Hypothalamus (tissue), 51 donors: Measurements from ENCODE around the gene NCK1.

Experiments
- DNase-seq, 51 donors: peaks; one replicate each; lab custom pipeline; 2025; lab: John Stamatoyannopoulos, UW

Gene NCK1

DNA sequence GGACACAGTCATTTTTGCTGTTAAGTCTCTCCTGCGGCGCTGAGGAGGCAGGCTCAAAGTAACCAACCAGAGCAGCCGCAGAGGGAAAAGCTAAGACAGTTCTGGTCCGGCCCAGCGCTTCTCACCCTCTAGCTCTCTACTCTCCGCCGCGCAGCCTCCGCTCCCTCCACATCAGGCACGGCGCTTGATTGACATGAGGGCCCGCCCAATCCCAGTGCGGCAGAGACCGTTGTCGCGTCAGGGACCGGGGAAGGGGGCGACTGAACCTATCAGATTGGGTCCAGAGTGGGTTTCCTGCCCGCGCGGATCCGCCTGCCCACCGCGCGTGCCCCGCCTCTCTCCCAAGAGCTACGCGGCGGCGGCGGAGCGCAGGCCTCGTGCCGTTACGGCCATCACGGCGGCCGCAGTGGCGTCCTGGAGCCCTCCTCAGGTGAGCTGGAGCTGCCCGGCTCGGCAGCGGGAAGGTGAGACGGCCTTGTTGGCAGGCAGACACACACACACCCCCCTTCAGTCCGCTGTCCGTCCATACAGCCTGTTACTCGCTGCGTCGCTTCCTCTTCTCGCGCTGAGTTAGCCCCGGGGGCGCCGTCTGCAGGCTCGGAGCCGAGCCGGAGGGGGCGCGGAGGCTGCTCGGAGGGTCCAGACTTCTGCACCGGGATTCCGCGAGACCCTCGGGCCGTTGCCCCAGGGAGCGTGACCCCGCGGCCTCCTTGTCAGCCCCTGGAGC, at the start of gene NCK1:
NCK1 (plus strand) TSS at position 319 of the 727 bp plus-strand sequence. CDS start 65,794 bp downstream, outside the sequence.
- DNase-seq = peak; percentile 80 to 99 (median 97)

DNA sequence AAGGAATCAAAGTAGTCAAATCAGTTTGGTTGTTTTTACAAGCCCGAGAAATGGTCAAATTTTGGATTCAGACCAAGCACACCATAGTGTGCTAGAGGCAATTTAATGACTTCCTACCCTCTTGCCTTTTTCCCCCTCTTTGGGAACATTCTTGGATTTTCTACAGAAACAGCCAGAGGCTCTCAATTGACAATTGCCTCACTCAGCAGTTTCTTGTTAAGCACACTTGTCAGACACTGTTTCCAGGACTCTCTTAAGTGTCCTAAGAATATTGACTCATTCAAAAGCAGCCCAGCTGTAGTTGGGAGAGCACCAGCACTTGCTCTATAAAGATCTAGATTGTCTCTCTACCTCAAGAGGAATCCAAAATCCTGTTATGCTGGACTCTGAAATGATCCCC, 44.6 kb upstream of the NCK1 start:
- peak in 11 of 51 donors; percentile 2 to 44 (median 15) for DNase-seq

DNA sequence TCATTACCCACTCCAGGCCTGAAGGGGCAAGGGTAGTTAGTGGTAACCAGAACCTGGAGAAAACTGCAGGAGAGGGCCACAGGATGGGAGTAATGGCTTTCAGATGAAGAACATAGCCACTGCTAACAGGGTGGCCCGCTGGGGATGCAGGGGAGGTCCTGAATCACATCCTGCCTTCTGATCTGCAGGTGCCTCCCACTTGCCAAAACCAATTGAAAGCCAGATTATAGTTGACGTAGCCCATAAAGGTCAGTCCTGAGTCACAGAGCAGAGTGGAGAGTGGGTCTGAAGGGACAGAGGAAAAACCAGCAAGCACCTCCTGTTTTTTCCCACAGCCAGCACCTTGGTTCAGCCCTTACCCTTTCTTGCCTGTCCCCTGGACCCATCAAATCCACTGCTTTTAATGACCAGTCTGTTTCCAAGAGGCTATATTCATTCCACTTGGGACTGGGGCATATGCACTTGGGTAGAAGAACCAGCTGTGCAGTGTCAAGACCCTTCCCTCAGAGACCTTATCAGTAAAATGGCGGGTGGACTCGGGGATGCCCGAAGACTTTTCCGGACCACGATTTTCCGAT, 43.7 kb upstream of the NCK1 start:
- DNase-seq = peak in 22 of 51 donors; percentile 1 to 67 (median 26)

DNA sequence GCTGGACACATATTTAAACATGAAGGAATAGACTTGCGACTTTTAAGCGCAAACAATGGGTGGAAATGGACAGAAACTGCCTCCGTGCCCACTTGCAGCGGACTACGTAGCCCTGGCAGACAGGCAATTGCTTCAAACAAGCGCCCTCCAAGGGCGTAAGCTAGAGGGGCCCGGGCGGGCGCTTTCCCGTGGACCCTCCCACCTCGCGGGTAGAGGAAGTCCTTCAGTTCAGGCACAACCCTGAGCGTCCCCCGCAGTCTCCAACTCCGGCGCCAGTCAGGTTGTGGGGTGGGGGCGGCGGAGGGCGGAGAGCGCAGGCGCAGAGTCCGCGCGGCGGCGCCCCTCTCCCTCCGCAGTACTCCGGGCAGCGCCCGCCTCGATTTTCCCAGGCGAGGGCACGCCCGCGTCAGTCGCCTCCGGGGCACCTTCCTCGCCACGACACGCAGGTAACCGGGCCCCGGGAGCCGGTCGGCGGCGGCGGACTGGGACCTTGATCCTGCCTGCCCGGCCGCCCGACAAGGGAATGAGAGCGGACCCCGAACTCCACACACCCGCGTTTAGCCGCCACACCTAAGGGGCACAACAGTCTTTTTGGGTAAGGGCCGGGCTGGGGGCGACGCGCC, 43.1 kb upstream of the NCK1 start, which contains the start of gene SLC35G2:
SLC35G2 (plus strand) TSS at position 358 of the 623 bp plus-strand sequence. CDS start 35,335 bp downstream, outside the sequence.
- DNase-seq = peak in 49 of 51 donors; percentile 10 to 75 (median 48)

DNA sequence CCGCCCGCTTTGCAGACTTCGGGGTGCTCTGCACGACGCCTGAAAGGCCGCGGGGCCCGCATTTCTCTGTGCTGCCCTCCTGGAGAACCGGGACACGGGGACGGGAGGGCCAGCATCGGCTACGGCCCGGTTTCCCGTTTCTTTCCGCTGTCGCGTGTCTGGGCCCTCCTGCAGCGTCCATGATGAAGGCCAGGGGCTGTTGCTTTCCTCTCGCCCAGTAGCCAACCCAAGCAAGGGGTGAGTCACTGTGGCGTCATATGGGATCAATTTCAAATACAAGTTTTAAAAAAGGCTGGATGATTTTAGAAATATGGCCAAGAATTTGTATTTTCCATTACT, 42.6 kb upstream of the NCK1 start:
- peak in 23 of 51 donors; percentile 3 to 70 (median 29) for DNase-seq

DNA sequence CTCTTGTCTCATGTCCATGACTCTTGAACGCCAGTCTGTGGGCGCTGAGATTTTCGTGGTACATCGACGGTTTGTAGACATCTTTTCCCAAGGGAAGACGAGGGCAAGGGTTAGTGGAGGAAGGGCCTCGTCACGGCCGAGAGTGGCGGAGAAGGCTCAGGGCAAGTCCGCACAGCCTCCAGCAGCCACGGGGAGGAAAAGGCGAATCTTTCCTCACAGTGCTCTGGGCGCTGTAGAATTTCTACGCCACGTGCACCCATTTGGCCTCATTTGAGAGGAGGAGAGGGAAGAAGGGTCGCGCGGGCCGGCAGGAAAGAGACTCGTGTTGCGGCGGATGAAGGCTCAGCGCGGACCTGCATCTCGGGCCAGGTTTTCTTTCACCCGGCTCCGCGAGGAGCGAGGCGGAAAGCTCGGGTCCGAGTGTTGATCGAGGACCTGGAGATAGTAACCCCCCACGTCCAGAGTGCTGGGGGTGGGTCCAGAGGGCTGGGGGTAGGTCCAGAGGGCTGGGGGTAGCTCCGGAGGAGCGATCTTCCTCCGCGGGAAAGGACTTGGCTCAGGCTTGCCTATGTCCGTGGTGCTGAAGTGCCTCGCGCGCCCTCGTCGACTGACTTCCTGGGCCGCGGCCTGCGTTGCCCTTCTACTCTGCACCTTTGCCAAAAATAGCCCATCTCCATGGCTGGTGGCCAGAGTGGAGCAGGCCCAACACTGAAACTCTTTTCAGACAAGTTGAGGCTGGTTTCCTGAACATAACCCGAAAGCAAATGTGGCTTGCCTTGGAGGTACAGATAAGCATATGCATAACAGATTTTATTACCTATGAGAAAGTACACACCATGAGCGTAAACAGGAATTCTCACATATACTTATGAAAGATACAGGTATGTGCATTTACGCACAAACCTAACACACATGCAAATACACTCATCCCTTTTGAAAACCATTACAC, 42.0 kb upstream of the NCK1 start:
- DNase-seq = peak in 36 of 51 donors; percentile 3 to 63 (median 30)

DNA sequence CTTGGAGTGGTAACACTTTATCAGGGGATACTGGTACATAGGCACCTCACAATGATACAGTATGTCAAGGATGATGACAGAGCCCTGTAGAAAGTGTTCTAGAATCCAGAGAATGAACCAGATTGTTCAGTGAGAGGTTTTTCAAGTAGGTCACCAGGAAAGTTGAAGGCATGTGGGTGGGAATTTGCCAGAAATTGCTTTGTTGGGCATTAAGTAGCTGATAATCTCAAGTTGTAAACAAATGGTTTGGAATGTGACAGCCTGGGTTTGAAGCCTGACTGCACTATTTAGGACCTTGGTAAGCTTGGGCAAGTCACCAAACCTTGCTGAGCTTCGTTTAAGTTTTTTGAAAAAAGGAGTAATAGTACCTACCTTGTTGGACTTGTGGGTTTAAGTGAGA, 30.5 kb upstream of the NCK1 start:
- no peak for DNase-seq

DNA sequence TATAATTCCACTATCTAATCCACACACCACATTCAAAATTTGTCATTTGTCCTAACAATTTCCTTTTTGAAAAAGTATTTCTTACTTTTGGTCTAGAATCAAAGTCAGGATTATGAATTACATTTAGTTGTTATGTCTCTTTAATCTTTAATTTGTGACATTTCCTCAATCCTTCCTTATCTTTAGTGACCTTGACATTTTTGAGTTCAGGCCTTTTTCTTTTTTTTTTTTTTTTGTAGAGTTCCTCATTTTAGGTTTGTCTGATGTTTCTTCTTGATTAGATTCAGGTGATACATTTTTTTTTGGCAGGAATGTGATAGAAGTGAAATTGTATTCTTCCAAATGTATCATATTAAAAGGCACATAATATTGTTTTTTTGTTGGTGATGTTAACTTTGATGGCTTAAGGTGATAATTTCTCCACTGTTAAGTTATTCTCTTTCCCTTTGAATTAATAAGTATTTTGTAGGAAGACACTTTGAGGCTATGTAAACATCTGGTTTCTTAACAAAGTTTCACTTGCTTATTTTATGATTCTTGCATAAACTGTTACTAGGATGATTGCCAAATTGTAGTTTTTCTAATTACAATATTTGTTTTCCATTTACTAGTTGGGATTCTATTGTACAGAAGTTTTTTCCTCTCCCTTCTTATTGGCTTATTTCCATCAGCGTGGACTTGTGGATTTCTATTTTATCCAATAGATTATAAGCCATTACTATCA, 26.8 kb upstream of the NCK1 start:
- DNase-seq = no peak

DNA sequence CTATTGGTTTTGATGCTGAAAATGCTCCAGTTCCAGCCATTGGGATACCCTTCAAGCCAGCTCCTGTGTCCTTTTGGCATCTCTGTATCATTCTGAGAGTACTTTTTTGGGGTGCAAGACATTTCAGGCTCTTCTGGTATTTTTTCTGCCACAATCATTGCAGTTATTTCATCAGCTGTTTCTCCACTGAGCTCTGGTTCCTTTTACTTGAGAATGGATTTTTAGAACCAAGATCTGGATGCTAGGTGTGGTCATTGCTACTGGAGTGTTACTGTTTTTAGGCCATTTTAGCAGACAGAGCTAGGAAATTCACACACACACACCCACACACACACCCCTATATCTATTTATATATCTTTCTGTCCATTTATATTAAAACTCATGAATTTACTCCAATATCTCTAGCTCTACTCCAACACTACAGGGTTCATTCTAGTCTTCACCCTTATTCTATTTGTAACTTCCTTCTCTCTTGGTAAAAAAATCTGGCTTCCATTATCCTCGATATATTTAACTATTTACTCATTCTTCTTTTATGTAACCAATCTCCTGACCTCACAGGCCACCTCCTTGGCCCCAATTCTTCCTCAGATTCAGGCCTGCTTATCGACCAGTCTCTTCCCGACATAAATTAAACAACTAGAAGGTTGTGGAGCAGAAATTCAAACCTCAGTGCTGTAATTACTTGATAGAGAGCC, 26.0 kb upstream of the NCK1 start:
- no peak for DNase-seq

DNA sequence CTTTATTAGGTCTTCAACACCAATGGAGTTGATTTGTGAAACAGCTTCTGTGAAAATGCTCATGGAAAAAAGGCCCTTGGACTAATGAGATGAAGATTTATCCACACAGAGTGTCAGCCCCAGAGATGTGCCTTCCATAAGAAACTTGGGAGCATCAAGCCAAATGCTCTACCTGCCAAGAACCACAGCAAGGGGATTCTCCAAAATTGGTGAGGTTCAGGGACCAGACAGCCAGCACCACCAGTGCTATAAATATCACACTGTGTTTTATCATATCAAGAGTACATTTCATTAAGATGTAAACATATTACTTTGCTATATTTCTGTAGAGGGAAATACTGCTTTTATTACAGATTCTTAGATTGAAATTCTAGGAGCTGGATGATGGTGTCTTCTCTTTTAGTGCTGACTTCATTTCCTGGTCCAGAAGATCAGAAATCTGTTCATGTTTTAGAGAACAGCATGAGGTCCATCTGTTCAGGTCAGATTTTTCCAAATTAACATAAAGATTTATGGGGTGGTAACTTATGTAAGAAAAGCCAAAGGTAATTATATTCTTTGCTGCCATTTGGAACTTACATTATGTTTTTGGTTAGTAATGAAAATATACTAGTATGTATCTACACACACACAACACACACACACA, 25.4 kb upstream of the NCK1 start:
- no peak for DNase-seq

DNA sequence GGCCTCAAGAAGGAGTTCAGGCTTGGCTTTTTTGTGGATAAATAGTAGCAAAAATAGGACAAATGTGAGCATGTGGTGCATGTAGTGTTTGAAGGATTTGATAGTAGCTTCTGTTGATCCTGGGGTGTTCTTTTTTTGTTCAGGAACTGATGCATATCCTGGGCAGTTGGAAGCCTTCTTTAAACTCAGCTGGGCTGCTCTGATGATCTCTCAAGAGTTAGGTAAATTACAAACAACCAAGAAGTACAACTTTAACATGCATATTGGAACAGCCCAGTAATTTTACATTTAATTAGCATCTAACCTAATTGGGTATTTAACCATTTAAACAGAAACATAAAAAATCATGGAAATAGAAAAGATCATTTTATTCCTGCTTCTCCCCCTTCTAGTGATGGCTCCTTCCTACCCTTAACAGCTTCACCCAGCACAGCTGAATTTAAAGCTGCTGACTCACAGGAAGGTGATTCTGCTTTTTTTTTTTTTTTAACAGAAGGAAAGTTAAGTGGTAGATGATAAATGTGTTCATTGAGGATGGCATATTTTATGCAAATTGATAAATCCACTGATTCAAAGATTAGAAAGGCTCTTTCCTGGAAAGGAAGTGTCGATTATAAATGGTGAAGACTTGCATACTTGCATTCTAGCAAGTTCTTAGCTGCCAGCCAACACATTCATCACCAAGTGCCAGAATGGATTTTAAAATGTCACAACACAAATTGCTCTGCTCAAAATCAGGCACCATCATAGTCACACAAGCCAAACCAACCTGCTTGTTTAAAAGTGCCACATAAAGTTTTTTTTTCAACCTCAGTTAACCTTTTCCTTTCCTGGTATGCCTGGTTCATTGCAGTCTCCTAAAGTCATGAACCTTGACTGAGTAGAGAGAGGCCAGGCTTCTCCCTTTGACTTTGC, 23.1 kb upstream of the NCK1 start:
- DNase-seq = peak in 1 of 51 donors; percentile 35

DNA sequence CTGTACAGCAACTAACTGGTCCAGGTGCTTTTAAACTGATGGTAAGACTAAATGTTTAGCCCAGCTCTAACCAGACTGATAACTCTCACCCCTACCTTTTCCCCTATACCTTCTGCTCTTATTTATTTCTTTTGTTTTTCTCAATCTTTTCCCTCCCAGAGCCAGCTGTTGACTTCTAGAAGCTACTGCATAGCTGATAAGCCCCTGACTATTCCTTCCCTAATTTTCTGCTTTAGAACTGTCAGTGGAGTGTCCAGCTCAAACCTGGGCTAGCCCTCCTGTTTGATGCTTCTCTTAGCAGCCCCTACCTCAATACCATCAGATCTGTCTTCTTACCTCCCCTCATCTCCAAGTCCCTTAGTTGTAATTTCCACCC, 22.5 kb upstream of the NCK1 start:
- DNase-seq = no peak

DNA sequence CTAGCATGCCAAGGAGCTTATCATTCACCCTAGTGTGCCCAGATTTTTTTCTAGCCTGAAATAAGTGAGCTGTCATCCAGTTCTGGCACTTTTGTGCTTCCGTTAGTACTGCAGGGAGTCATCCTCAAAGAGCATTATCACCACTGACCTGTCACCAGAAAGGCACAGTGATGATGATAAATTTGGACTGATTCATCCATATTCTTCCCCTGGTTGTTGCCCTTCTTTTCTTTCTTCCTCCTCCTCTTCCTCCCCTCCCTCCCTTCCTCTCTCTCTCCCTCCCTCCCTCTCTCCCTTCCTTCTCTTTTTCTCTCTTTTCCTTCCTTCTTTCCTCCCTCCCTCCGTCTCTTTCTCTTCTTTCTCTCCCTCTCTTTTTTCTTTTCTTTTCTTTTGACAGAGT, 21.8 kb upstream of the NCK1 start:
- no peak for DNase-seq

DNA sequence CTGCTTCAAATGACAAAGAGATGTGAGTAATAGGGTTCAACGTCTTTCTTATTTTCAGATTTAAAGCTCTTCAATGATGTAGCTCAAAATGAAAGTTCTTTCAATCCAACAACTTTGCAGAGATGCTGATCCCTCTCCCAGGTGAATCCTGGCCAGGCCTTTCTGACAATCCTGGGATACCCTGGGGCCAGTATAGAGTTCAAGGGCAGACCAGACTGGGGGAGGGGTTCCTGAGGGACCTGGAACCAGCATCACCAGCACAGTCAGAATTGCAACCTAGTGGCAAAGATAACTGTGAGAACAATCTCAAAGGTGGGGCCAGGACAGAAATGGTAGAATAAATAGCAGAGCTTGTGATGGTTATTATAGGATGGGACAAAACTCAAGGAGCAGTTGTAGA, 19.7 kb upstream of the NCK1 start:
- no peak for DNase-seq

DNA sequence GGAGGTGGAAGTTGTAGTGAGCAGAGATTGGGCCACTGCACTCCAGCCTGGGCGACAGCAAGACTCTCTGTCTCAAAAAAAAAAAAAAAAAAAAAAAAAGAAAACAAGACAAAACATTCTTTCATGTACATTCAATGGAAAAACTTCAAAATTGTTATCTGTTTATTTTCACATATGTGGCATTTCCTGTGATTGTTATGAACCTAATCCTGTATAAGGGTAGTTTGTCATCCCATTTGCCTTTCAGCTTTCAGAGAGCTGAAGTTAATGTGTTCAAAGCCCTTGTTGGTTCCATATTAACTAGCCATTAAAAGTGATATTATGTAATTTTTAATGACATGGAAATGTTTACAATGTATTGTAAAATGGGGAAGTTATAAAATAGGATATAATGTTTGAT, 17.3 kb upstream of the NCK1 start:
- DNase-seq = no peak

DNA sequence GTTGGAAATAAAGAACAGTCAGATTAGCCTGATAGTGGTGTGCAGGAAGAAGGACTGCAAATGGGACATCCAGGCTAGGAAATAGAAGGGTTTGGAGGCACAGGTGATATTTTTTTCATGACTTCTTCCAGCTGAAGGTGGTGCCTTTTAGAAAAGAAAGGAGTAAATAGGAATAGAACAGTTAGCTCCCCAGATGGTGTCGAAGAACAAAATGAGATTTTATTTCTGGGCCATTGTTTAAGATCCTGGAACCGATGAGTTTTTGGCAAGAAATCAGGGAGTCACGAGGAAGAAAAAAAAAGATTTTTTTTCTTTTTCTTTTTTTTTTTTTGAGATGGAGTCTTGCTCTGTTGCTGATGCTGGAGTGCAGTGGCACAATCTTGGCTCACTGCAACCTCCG, 9.8 kb upstream of the NCK1 start:
- no peak for DNase-seq

DNA sequence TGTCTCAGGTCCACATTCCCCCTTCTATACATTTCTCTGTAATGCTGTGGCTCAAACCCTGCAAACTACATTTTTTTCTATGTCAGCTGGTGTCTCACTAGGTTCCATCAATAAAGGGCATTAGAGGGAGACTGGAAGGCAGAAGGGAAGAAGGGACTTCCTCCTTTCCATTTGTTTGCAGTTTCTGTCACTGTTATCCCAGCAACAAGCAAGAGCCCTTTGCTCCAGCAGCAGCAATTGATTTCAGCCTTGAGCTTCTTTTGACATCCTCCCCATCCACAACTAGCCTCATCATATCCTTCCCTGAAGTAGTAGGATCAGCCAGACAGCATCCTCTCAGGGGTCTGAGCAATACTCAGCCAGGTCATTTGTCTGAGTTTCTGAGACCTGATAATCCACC, 5.3 kb upstream of the NCK1 start:
- no peak for DNase-seq

DNA sequence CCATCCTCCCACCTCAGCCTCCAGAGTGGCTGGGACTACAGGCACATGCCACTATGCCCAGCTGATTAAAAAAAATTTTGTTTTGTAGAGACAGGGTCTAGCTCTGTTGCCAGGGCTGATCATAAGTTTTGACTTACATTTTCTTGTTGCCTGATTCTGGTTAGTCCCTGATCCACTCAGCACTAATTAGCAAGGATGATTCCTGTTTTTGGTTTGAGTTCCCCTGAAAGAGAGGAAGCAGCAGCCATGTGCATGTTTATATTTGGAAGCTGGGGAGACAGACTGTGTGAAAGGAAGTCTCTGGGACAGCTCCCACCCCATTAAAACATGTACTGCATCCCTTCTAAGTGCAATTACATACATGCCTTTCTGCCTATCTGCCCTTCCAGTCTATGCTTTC, 3.6 kb upstream of the NCK1 start:
- DNase-seq = peak in 4 of 51 donors; percentile 1 to 26 (median 16)
